H1 (cell line): ENCODE measurements around the gene OSMR. TPM values are rescaled to one million over a fixed set of nuclear protein-coding genes. Genes with fewer than 3 reads are reported as not detected.

Source experiments
- CTCF ChIA-PET: fragments of 300-600 bp; sonication (Branson Sonifier 250); formaldehyde crosslinking; loops from one replicate; lab custom pipeline; 2021; ENCODE audit not compliant: partially characterized antibody; lab: Charles Lee
- POLR2A ChIA-PET: fragments of 300-600 bp; sonication (Branson Sonifier 250); formaldehyde crosslinking; loops from one replicate; lab custom pipeline; 2021; ENCODE audit warnings: inconsistent platforms; ENCODE audit not compliant: partially characterized antibody; lab: Charles Lee
- DNase-seq, 2 experiments: peaks; one replicate each; pipeline versions ENCODE4 v3.0.0 to v3.0.0-alpha.2; 2010 to 2022; ENCODE audit warnings: low spot score in 2 of 2, low read depth in 1 of 2, mixed read lengths in 1 of 2
- FAIRE-seq: peaks from 2 replicates; lab custom pipeline; 2011; peaks lifted over from hg19 to GRCh38; lab: Jason Lieb, UNC
- H2AFZ ChIP-seq: 2 replicates; pipeline ENCODE4 v1.8.1; 2012; ENCODE audit warnings: low read length, inconsistent platforms
- H2AK5ac ChIP-seq: 2 replicates; pipeline ENCODE4 v1.6.1; 2013; ENCODE audit warnings: low read depth, low read length
- H2BK120ac ChIP-seq: replicated peaks from 2 replicates; pipeline ENCODE3; 2013; ENCODE audit warnings: low read depth, low read length, inconsistent platforms
- H2BK12ac ChIP-seq: 2 replicates; pipeline ENCODE4 v1.6.1; 2013; ENCODE audit warnings: low read depth, low read length
- H2BK15ac ChIP-seq: 2 replicates; pipeline ENCODE4 v1.6.1; 2013; ENCODE audit warnings: low read length
- H2BK20ac ChIP-seq: 2 replicates; pipeline ENCODE4 v1.6.1; 2013; ENCODE audit warnings: low read length
- H2BK5ac ChIP-seq: 2 replicates; pipeline ENCODE4 v1.6.1; 2013; ENCODE audit warnings: low read depth, low read length
- H3K14ac ChIP-seq: 2 replicates; pipeline ENCODE4 v1.6.1; 2013; ENCODE audit warnings: inconsistent platforms; ENCODE audit not compliant: insufficient read length
- H3K18ac ChIP-seq: 2 replicates; pipeline ENCODE4 v1.6.1; 2013; ENCODE audit warnings: low read length; ENCODE audit errors: extremely low read depth
- H3K23ac ChIP-seq: 2 replicates; pipeline ENCODE4 v1.6.1; 2013; ENCODE audit warnings: inconsistent platforms; ENCODE audit not compliant: insufficient read length
- H3K23me2 ChIP-seq: 2 replicates; pipeline ENCODE4 v1.6.1; 2013; ENCODE audit warnings: low read depth, low read length
- H3K27ac ChIP-seq: 2 replicates; pipeline ENCODE4 v1.6.1; 2011; ENCODE audit warnings: low read depth, low read length, inconsistent platforms
- H3K27me3 ChIP-seq, 4 experiments: replicated peaks in 1 of 4; 1 replicate in 1 of 4; 2 replicates in 3 of 4; pipeline versions ENCODE4 v1.6.1 to v1.8.1; 2011 to 2013; ENCODE audit warnings: low read length in 3 of 4, mild to moderate bottlenecking in 3 of 4, inconsistent platforms in 2 of 4, mixed read lengths in 2 of 4, moderate library complexity in 1 of 4; ENCODE audit not compliant: control insufficient read depth in 3 of 4, insufficient read depth in 3 of 4; ENCODE audit errors: extremely low read depth in 1 of 4
- H3K36me3 ChIP-seq, 4 experiments: 2 replicates each; pipeline versions ENCODE4 v1.6.1 to v1.8.1; 2011 to 2013; ENCODE audit warnings: mild to moderate bottlenecking in 4 of 4, low read length in 3 of 4, moderate library complexity in 2 of 4, control low read depth in 1 of 4, inconsistent platforms in 1 of 4; ENCODE audit not compliant: insufficient read depth in 4 of 4, control insufficient read depth in 2 of 4
- H3K4ac ChIP-seq: replicated peaks from 2 replicates; pipeline ENCODE3; 2013; ENCODE audit warnings: low read length, low read depth, mixed read lengths, inconsistent platforms; ENCODE audit not compliant: insufficient read length
- H3K4me1 ChIP-seq, 4 experiments: replicated peaks in 1 of 4; 1 replicate in 1 of 4; 2 replicates in 3 of 4; pipeline versions ENCODE4 v1.6.1 to v1.8.1; 2011 to 2013; ENCODE audit warnings: low read length in 3 of 4, inconsistent platforms in 2 of 4, mixed read lengths in 1 of 4; ENCODE audit not compliant: insufficient read depth in 4 of 4, control insufficient read depth in 3 of 4
- H3K4me2 ChIP-seq, 2 experiments: 2 replicates each; pipeline versions ENCODE4 v1.6.1 to v1.8.1; 2011 to 2013; ENCODE audit warnings: low read depth in 2 of 2, low read length in 2 of 2, control low read depth in 1 of 2, inconsistent platforms in 1 of 2, mild to moderate bottlenecking in 1 of 2; ENCODE audit not compliant: insufficient read depth in 1 of 2
- H3K4me3 ChIP-seq, 4 experiments: fragments of 200-600, 300-600 bp in 1 of 4; sonication (generic), shearing (Covaris generic), sonication (Bioruptor Twin) in 1 of 4; 2 replicates each; pipeline versions ENCODE4 v1.5.1 to v1.8.1; 2011 to 2016; ENCODE audit warnings: low read length in 4 of 4, low read depth in 3 of 4, control low read depth in 2 of 4, inconsistent platforms in 2 of 4, mild to moderate bottlenecking in 2 of 4, mixed read lengths in 1 of 4, moderate library complexity in 1 of 4; ENCODE audit not compliant: insufficient read depth in 2 of 4; ENCODE audit errors: extremely low read depth in 1 of 4
- H3K56ac ChIP-seq: replicated peaks from 2 replicates; pipeline ENCODE3; 2013; ENCODE audit warnings: low read depth, mild to moderate bottlenecking, mixed read lengths, low read length, inconsistent platforms; ENCODE audit not compliant: insufficient read length
- H3K79me1 ChIP-seq: 2 replicates; pipeline ENCODE4 v1.6.1; 2013; ENCODE audit warnings: low read depth, low read length, control low read depth
- H3K79me2 ChIP-seq, 2 experiments: 2 replicates each; pipeline versions ENCODE4 v1.6.1 to v1.8.1; 2012 to 2013; ENCODE audit warnings: low read length in 2 of 2, mild to moderate bottlenecking in 2 of 2, inconsistent platforms in 1 of 2; ENCODE audit not compliant: insufficient read depth in 2 of 2, control insufficient read depth in 1 of 2
- H3K9ac ChIP-seq, 4 experiments: replicated peaks in 1 of 4; 1 replicate in 1 of 4; 2 replicates in 3 of 4; pipeline versions ENCODE4 v1.6.1 to v1.8.1; 2011 to 2013; ENCODE audit warnings: low read depth in 3 of 4, low read length in 3 of 4, control low read depth in 2 of 4, mild to moderate bottlenecking in 2 of 4, moderate library complexity in 2 of 4, inconsistent platforms in 1 of 4; ENCODE audit errors: extremely low read depth in 1 of 4
- H3K9me3 ChIP-seq, 2 experiments: 2 replicates each; pipeline versions ENCODE4 v1.6.1 to v1.8.1; 2012 to 2013; ENCODE audit warnings: mild to moderate bottlenecking in 2 of 2, moderate library complexity in 2 of 2, control low read depth in 1 of 2, inconsistent platforms in 1 of 2, low read depth in 1 of 2, low read length in 1 of 2, mixed read lengths in 1 of 2; ENCODE audit not compliant: insufficient read depth in 2 of 2
- H4K20me1 ChIP-seq, 2 experiments: replicated peaks in 1 of 2; 2 replicates each; pipeline versions ENCODE3 to v1.8.1; 2011 to 2013; ENCODE audit warnings: inconsistent platforms in 2 of 2, low read length in 2 of 2, mild to moderate bottlenecking in 1 of 2; ENCODE audit not compliant: insufficient read depth in 2 of 2, control insufficient read depth in 1 of 2
- H4K5ac ChIP-seq: 2 replicates; pipeline ENCODE4 v1.6.1; 2013; ENCODE audit warnings: low read length, low read depth, mixed read lengths, inconsistent platforms; ENCODE audit not compliant: insufficient read length
- H4K8ac ChIP-seq: 2 replicates; pipeline ENCODE4 v1.8.0; 2013; ENCODE audit warnings: mild to moderate bottlenecking, moderate library complexity, low read length, inconsistent platforms; ENCODE audit not compliant: insufficient read depth; ENCODE audit errors: extremely low read depth
- H4K91ac ChIP-seq: replicated peaks from 2 replicates; pipeline ENCODE3; 2013; ENCODE audit warnings: low read length, mixed read lengths, inconsistent platforms; ENCODE audit not compliant: insufficient read length
- BACH1 ChIP-seq: IDR thresholded peaks from 2 replicates; pipeline ENCODE4 v1.6.1; 2012; ENCODE audit warnings: low read length, improper control_type of control experiment
- CEBPB ChIP-seq: IDR thresholded peaks from 2 replicates; pipeline ENCODE4 v1.6.1; 2012; ENCODE audit warnings: low read depth, low read length
- CHD2 ChIP-seq: IDR thresholded peaks from 2 replicates; pipeline ENCODE4 v1.6.1; 2012; ENCODE audit warnings: low read length, improper control_type of control experiment
- EP300 ChIP-seq, 2 experiments: IDR thresholded peaks; 1 replicate in 1 of 2; 2 replicates in 1 of 2; pipeline ENCODE4 v1.6.1; 2011 to 2012; ENCODE audit warnings: low read depth in 2 of 2, low read length in 2 of 2, mild to moderate bottlenecking in 2 of 2, borderline replicate concordance in 1 of 2, inconsistent platforms in 1 of 2, moderate library complexity in 1 of 2
- GABPA ChIP-seq: IDR thresholded peaks from 2 replicates; pipeline ENCODE4 v1.6.1; 2011; ENCODE audit warnings: mild to moderate bottlenecking, low read length, moderate library complexity, borderline replicate concordance; ENCODE audit not compliant: insufficient read depth
- HDAC2 ChIP-seq, 2 experiments: fragments of 300-600 bp in 1 of 2; sonication (generic) in 1 of 2; IDR thresholded peaks; 2 replicates each; pipeline ENCODE4 v1.6.1; 2011 to 2012; ENCODE audit warnings: low read depth in 2 of 2, low read length in 2 of 2, mild to moderate bottlenecking in 2 of 2, moderate library complexity in 2 of 2, borderline replicate concordance in 1 of 2, inconsistent platforms in 1 of 2
- HDAC6 ChIP-seq: IDR thresholded peaks from one replicate; pipeline ENCODE4 v1.7.1; 2012; ENCODE audit warnings: low read depth, mild to moderate bottlenecking, inconsistent platforms, low read length, moderate library complexity
- MAFK ChIP-seq: IDR thresholded peaks from 2 replicates; pipeline ENCODE4 v1.6.1; 2012; ENCODE audit warnings: low read depth, mild to moderate bottlenecking, improper control_type of control experiment, low read length
- POLR2A ChIP-seq, 2 experiments: IDR thresholded peaks; 1 replicate in 1 of 2; 2 replicates in 1 of 2; pipeline ENCODE4 v1.6.1; 2011; ENCODE audit warnings: low read depth in 2 of 2, low read length in 2 of 2, mild to moderate bottlenecking in 2 of 2; ENCODE audit errors: control extremely low read depth in 1 of 2
- RFX5 ChIP-seq: IDR thresholded peaks from 2 replicates; pipeline ENCODE4 v1.6.1; 2011; ENCODE audit warnings: low read depth, low read length, improper control_type of control experiment, borderline replicate concordance
- RXRA ChIP-seq: IDR thresholded peaks from 2 replicates; pipeline ENCODE4 v1.6.1; 2011; ENCODE audit warnings: low read depth, mild to moderate bottlenecking, low read length, moderate library complexity; ENCODE audit not compliant: insufficient read depth
- SAP30 ChIP-seq: fragments of 300-600 bp; sonication (generic); IDR thresholded peaks from 2 replicates; pipeline ENCODE4 v1.7.1; 2012; ENCODE audit warnings: low read length, moderate library complexity, mild to moderate bottlenecking, inconsistent platforms; ENCODE audit not compliant: insufficient read depth, insufficient replicate concordance
- SIN3A ChIP-seq, 2 experiments: IDR thresholded peaks in 1 of 2; conservative IDR thresholded peaks in 1 of 2; 2 replicates each; pipeline ENCODE4 v1.6.1; 2011 to 2012; ENCODE audit warnings: low read length in 2 of 2, improper control_type of control experiment in 1 of 2, low read depth in 1 of 2, mild to moderate bottlenecking in 1 of 2
- TBP ChIP-seq: IDR thresholded peaks from 2 replicates; pipeline ENCODE4 v1.6.1; 2011; ENCODE audit warnings: low read depth, low read length, improper control_type of control experiment
- polyA plus RNA-seq, 7 experiments: library from polyadenylated mRNA; depleted of rRNA in 3 of 7; stranded (reverse) in 5 of 7; unstranded in 2 of 7; fragments of >200 nt in 5 of 7; fragments of 200-250 nt in 2 of 7; gene quantifications; 1 replicate in 5 of 7; 2 replicates in 1 of 7; 4 replicates in 1 of 7; pipeline versions ENCODE4 v1.2.1 to v1.2.3, GENCODE V29; 2011 to 2013; ENCODE audit warnings: missing spikeins in 2 of 7, mixed read lengths in 2 of 7
- total RNA-seq: library from RNA; stranded (reverse); fragmentation: NEBNext Ultra II Directional; extraction: Animal tissue kit (Norgen Biotek cat#: 25700); gene quantifications from 2 replicates; pipeline ENCODE4 v1.2.1, GENCODE V29; 2021

Gene OSMR
- total and polyA plus RNA-seq, 2 of the 8 experiments (the other 6 are each of a cell fraction or from before 2014, with no cell fraction given), result 2.3 to 2.6 TPM

DNA sequence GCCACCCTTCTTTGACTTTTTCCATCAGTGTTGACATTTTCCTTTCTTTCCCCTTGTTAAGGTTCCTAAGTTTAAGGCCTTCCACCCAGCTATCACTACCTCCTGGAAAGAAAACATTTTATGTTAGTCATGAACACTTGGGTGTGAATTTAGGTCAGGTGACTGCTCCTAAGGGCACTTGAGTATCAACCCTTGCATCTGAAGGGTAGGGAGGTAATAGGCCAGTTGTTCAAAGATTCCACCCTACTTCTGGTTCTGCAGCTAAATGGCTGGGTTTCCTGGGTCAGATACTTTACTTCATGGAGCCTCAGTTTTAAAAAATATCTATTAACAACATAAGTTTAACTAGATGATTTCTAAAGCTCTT, 49.1 kb upstream of the OSMR start:
- Histone ChIP-seq H3K4me3 (no peak overlapping the region), H4K5ac (no peak overlapping the region), H3K14ac (no peak overlapping the region), H3K4me1 (no peaks in the 10 kb centered on the region; a peak in 1 of 7 replicates), H3K27ac (no peak overlapping the region), H3K79me1 (no peaks in the 10 kb centered on the region), H3K56ac (no peak overlapping the region), H3K4me2 (no peak overlapping the region), H3K23me2 (no peaks in the 10 kb centered on the region), H3K9ac (no peak overlapping the region), H3K4ac (no peak overlapping the region), H4K20me1 (no peaks in the 10 kb centered on the region), H2BK120ac (no peak overlapping the region), H3K36me3 (no peaks in the 10 kb centered on the region), H4K91ac (no peak overlapping the region), H3K9me3 (no peaks in the 10 kb centered on the region), H3K79me2 (no peaks in the 10 kb centered on the region), H4K8ac (no peak overlapping the region), H3K18ac (no peak overlapping the region), H3K23ac (no peak overlapping the region), H2BK12ac (no peak overlapping the region), H2AK5ac (no peak overlapping the region), H2BK5ac (no peak overlapping the region), H2BK15ac (no peak overlapping the region), H2AFZ (no peak overlapping the region), H3K27me3 (no peaks in the 10 kb centered on the region), H2BK20ac (no peak overlapping the region)
- TF ChIP-seq MAFK, result no peak
- no peak for TF ChIP-seq CEBPB
- no peak for TF ChIP-seq GABPA
- no peak for TF ChIP-seq SIN3A (conservative IDR thresholded peaks at IDR 0.05 in 1 of 2, IDR thresholded peaks at IDR 0.05 in 1 of 2; ENCODE audit: low read depth in 1 of 2, low read length in 2 of 2)
- no peak for TF ChIP-seq BACH1
- no peak for TF ChIP-seq HDAC6
- no peak for TF ChIP-seq TBP
- TF ChIP-seq EP300 (IDR thresholded peaks at IDR 0.05; ENCODE audit: borderline replicate concordance in 1 of 2, low read depth in 2 of 2, low read length in 2 of 2), result no peak
- no peak for TF ChIP-seq RXRA
- TF ChIP-seq RFX5, result no peak
- no peak for TF ChIP-seq CHD2
- no peak for TF ChIP-seq HDAC2 (IDR thresholded peaks at IDR 0.05; ENCODE audit: borderline replicate concordance in 1 of 2, low read depth in 2 of 2, low read length in 2 of 2)
- TF ChIP-seq POLR2A (IDR thresholded peaks at IDR 0.05; ENCODE audit: control extremely low read depth in 1 of 2, low read depth in 2 of 2, low read length in 2 of 2), result no peak
- no peak for TF ChIP-seq SAP30
- FAIRE-seq, result no peak
- POLR2A ChIA-PET, result no interaction called here
- CTCF ChIA-PET, result interaction anchor here (0.8 to 2.0 kb wide), 5 partner anchors 8 to 377 kb away, joined by 3 to 7 read pairs (median 3); no protein-coding TSS in a partner anchor
- DNase-seq, result no peak
